Upper lobe of left lung (tissue), 6 donors: ENCODE data around the gene CDK11B. TPM values are rescaled to one million over a fixed set of nuclear protein-coding genes. Genes with fewer than 3 reads are reported as not detected.
"Not testable (repeated sequence)": the region's sequence is repeated elsewhere in the genome, so short reads cannot be mapped to it uniquely, and the experiment has no call there.

ENCODE experiments used
- ATAC-seq, 2 donors: fragments of 200-7000 bp; cut with Tn5 transposase; one replicate each; pipeline ENCODE4 v1.9.1; 2022; ENCODE audit warnings: mild to moderate bottlenecking in 2 of 2, moderate library complexity in 2 of 2; ENCODE audit not compliant: low FRiP score in 2 of 2
- DNase-seq, 2 donors: peaks; one replicate each; pipeline ENCODE4 v3.0.0-alpha.2; 2019 to 2020
- H3K27ac ChIP-seq, 4 donors: fragments of 200-600 bp; sonication (generic); one replicate each; pipeline ENCODE4 v1.5.1; 2016 to 2019
- H3K27me3 ChIP-seq, 4 donors: fragments of 200-600 bp; sonication (generic); one replicate each; pipeline ENCODE4 v1.5.1; 2017 to 2019
- H3K36me3 ChIP-seq, 4 donors: fragments of 200-600 bp; sonication (generic); one replicate each; pipeline ENCODE4 v1.5.1; 2016 to 2019
- H3K4me1 ChIP-seq, 4 donors: fragments of 200-600 bp; sonication (generic); one replicate each; pipeline ENCODE4 v1.5.1; 2018 to 2019
- H3K4me3 ChIP-seq, 4 donors: fragments of 200-600 bp; sonication (generic); one replicate each; pipeline ENCODE4 v1.5.1; 2017 to 2019; ENCODE audit warnings: mild to moderate bottlenecking in 2 of 4, moderate library complexity in 1 of 4
- H3K9me3 ChIP-seq, 4 donors: fragments of 200-600 bp; sonication (generic); one replicate each; pipeline ENCODE4 v1.5.1; 2018 to 2019
- EP300 ChIP-seq, 4 donors: sonication (generic); formaldehyde crosslinking; IDR thresholded peaks; one replicate each; pipeline ENCODE4 v1.5.1; 2017; ENCODE audit warnings: antibody characterized with exemption in 4 of 4, control low read depth in 2 of 4
- POLR2A ChIP-seq, 4 donors: fragments of 450-650 bp; IDR thresholded peaks; one replicate each; pipeline ENCODE4 v1.5.1; 2016 to 2017; ENCODE audit warnings: antibody characterized with exemption in 4 of 4, mild to moderate bottlenecking in 2 of 4
- POLR2AphosphoS5 ChIP-seq, 2 donors: sonication (generic); formaldehyde crosslinking; IDR thresholded peaks; one replicate each; pipeline ENCODE4 v1.5.1; 2017; ENCODE audit warnings: antibody characterized with exemption in 2 of 2
- WGBS, 2 donors: methylation state at CpG; one replicate each; pipeline ENCODE4 v1.1.5; 2017 to 2018; 5-methylcytosine and 5-hydroxymethylcytosine counted together
- total RNA-seq, 6 donors: library from RNA; depleted of rRNA in 4 of 6; stranded (reverse); fragments of >200 nt in 4 of 6; gene quantifications; one replicate each; pipeline versions ENCODE4 v1.1.0 to v1.2.1, GENCODE V29; 2016 to 2021
- TF ChIP-seq, protein P1 (sequence below), 6 experiments: fragments of 450-650 bp in 4 of 6; fragments of 200-600 bp in 2 of 6; sonication (generic) in 2 of 6; IDR thresholded peaks; one replicate each; pipeline ENCODE4 v1.5.1; 2016 to 2019; ENCODE audit warnings: antibody characterized with exemption in 6 of 6
- donor health status: DM: no; HTN: no; CAD: no; lungs with moderate emphysema.
- donor health status: DM: no; HTN: yes; CAD: no; lungs with severe emphysema.

CDK11B gene
- total RNA-seq, 6 donors from 2014 or later, result 20.8 to 55.5 (median 24.9) TPM

DNA sequence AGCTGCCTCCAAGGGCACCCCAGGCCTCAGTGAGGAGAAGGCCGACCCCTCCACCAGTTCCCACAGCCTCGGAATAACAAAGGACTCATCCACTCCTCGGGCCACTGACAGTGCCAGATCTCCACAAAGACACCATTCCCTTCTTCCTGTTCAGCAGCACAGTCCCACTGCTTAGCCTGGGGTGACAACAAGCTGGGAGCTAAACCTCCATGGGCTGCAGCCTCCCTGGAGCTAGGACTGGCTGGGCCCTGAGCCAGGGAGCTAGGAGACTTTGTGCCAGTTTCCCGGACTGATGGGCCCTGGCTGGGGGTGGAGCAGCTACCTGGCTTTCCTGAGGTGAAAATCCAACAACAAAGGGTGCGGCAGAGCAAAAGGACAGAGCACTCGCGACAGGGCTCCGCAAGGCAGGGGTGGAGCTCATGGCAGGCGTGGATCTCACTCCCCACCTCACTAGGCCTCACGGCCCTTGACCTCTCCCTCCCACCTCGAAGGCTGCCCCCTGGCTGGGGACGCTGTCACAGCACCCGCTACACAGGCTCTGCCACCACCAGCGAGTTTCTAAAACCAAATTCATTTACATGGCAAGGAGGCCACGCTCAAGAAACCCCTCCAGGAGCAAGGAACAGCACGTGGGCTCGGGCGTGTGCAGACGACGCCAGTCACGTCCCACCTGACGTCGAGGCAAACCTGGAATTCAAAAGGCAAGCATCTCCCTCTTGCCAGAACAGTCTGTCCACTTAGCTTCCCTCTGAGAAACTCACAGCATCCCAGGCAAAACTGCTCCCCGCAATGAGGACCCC, 20.0 kb upstream of the CDK11B start:
- peaks cover 7 to 36% (median 13%) of the 10 kb centered on the region in 4 donors for H3K4me1 ChIP-seq
- peaks cover 0 to 15% (median 0%) of the 10 kb centered on the region in 4 donors for H3K36me3 ChIP-seq
- DNase-seq (no peak), ATAC-seq (no peak)
- no peak overlapping the region for H3K4me3 ChIP-seq
- WGBS, 2 donors, result 73 to 81% methylated on average over 15 to 24 of the region's 24 CpGs
- peak overlapping the region in 2 of 4 donors; percentile 30 to 55 for H3K27ac ChIP-seq
- no peaks in the 10 kb centered on the region for H3K27me3 ChIP-seq
- H3K9me3 ChIP-seq, result no peaks in the 10 kb centered on the region
- no peak for TF ChIP-seq POLR2A (IDR thresholded peaks at IDR 0.05)
- TF ChIP-seq, protein P1, sequence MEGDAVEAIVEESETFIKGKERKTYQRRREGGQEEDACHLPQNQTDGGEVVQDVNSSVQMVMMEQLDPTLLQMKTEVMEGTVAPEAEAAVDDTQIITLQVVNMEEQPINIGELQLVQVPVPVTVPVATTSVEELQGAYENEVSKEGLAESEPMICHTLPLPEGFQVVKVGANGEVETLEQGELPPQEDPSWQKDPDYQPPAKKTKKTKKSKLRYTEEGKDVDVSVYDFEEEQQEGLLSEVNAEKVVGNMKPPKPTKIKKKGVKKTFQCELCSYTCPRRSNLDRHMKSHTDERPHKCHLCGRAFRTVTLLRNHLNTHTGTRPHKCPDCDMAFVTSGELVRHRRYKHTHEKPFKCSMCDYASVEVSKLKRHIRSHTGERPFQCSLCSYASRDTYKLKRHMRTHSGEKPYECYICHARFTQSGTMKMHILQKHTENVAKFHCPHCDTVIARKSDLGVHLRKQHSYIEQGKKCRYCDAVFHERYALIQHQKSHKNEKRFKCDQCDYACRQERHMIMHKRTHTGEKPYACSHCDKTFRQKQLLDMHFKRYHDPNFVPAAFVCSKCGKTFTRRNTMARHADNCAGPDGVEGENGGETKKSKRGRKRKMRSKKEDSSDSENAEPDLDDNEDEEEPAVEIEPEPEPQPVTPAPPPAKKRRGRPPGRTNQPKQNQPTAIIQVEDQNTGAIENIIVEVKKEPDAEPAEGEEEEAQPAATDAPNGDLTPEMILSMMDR (IDR thresholded peaks at IDR 0.05), result peak in 3 of 6 experiments; percentile 19 to 21 (median 21)
- no peak for TF ChIP-seq EP300 (IDR thresholded peaks at IDR 0.05)
- no peak for TF ChIP-seq POLR2AphosphoS5 (IDR thresholded peaks at IDR 0.05)

DNA sequence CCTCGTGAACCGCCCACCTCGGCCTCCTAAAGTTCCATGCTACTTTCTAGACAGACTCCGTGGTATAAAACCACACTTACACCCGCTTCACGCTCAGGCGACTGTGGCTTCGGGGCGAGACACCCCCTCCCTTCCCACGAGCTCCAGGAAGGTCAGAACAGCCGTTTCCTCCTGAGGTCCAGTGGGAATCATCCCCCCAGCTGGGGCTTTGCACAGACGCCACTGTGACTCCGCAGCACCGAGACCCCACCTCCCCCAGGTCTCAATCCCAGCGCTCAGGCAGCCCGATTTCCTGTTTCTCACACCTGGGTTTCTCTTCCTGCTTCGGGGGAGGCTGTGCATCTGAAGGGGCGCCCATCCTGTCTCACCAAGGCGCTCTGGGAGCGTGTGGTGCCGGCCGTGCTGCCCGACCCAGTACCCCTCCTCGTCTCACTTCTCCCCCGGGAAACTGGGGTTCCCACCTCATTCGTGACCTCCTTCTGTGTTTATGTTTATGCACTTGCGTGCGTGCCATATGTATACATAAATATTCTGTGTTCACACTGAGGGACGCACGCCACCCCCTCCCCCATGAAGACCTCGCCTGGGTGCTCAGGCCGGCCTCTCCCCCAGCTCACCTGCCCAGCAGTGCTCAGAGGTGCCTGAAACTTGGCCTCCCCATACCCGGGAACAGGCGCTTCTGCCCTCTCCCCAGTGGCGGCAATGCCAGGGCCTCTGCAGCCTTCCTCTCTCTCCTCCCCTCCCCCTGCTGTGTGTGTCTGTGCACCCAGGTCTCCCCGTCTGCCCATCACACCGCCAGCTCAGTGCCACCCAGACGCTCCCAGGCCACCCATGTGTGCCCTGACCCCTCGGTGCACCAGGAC, 19.1 kb upstream of the CDK11B start:
- no peak for TF ChIP-seq EP300 (IDR thresholded peaks at IDR 0.05)
- TF ChIP-seq POLR2AphosphoS5 (IDR thresholded peaks at IDR 0.05), result no peak
- TF ChIP-seq POLR2A (IDR thresholded peaks at IDR 0.05), result no peak
- TF ChIP-seq, protein P1 (IDR thresholded peaks at IDR 0.05), result no peak
- no peaks in the 10 kb centered on the region for H3K27me3 ChIP-seq
- peak overlapping the region in 1 of 4 donors; percentile 1 for H3K4me3 ChIP-seq
- peaks cover 0 to 22% (median 3%) of the 10 kb centered on the region in 4 donors for H3K36me3 ChIP-seq
- DNase-seq (peak in 1 of 2 donors; percentile 57), ATAC-seq (no peak)
- peaks cover 7 to 27% (median 13%) of the 10 kb centered on the region in 4 donors for H3K4me1 ChIP-seq
- H3K27ac ChIP-seq, result peak overlapping the region in 2 of 4 donors; percentile 30 to 55
- 55 to 76% methylated on average over 39 of the region's 39 CpGs for WGBS, 2 donors
- no peaks in the 10 kb centered on the region for H3K9me3 ChIP-seq

DNA sequence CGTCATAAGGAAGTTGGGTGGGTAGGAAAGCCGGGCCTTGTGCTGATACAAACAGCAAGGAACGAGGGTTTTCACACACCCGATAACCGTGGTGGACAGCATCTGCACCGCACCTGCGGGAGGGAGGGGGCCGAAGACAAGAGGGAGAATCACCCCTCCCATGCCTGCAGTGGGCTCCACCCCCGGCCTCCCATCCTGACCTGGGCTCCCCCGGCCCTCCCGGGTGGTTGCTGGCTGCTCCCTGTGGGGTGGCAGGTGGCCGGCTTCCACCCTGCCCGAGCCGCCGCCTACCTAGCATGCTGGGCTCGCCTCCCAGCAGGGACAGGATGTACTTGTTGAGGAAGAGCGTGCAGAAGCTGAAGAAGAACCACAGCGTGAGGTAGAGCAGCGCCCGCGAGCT, 17.3 kb upstream of the CDK11B start:
- not testable (repeated sequence) for H3K27ac ChIP-seq, H3K27me3 ChIP-seq, H3K9me3 ChIP-seq, H3K4me3 ChIP-seq, DNase-seq, ATAC-seq
- Histone ChIP-seq H3K36me3 (peaks cover 0 to 34% (median 17%) of the 10 kb centered on the region in 4 donors), H3K4me1 (peaks cover 7 to 24% (median 13%) of the 10 kb centered on the region in 4 donors)
- 95% methylated on average over 4 of the region's 21 CpGs; no CpG with 5 or more reads in 1 of the 2 donors for WGBS, 2 donors

DNA sequence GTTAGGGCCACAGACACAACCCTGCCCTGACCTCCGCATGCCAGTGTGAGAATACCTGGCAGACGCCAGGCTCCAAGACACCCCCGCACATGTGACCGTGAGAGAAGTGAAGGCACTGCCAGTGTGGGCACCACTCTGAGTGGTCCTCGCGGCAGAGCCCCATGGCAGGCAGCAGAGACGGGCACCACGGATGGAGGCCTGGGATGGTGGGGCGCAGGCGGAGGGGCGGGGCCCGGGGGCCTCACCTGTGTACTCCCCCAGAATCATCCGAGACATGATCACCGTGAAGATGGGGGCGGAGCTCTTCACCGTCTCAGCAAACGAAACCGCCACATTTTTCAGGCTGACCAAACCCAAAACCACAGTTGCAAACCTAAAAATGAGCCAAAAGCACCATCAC, 16.4 kb upstream of the CDK11B start:
- peaks cover 7 to 20% (median 13%) of the 10 kb centered on the region in 4 donors for H3K4me1 ChIP-seq
- ATAC-seq, H3K4me3 ChIP-seq, H3K9me3 ChIP-seq, H3K27ac ChIP-seq, H3K27me3 ChIP-seq, DNase-seq: not testable (repeated sequence)
- WGBS, 2 donors, result 96% methylated on average over 15 of the region's 18 CpGs; no CpG with 5 or more reads in 1 of the 2 donors
- H3K36me3 ChIP-seq, result peaks cover 0 to 42% (median 23%) of the 10 kb centered on the region in 4 donors

DNA sequence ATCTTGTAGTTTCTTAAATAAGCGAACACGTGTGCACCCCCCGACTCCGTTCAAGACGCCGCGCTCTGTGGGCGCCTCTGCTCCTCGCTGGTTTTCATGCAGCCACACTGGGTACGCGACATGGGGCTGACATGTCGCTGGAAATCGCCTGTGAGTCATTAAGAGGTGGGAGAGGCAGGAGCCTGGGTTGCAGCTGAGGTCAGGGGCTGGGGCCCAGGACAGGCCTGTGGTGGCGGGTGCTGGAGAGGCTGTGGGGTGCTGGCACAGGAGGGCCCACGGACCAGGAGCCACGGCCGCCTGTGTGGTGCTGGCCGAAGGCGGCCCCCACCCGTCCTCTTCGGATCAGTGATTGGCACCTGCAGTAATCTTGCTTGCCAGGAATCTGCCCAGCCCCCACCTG, 16.0 kb upstream of the CDK11B start:
- Histone ChIP-seq H3K36me3 (peaks cover under 1 to 46% (median 27%) of the 10 kb centered on the region in 4 donors), H3K4me1 (peaks cover 7 to 20% (median 13%) of the 10 kb centered on the region in 4 donors)
- WGBS, 2 donors, result 91 to 92% methylated on average over 11 to 21 of the region's 21 CpGs
- H3K4me3 ChIP-seq, H3K9me3 ChIP-seq, H3K27me3 ChIP-seq, H3K27ac ChIP-seq: not testable (repeated sequence)
- ATAC-seq (peak in 1 of 2 donors; percentile 12), DNase-seq (peak in 1 of 2 donors; percentile 72)
